ENCODE measurements around the gene EPDR1. TPM values are rescaled to one million over a fixed set of nuclear protein-coding genes. Genes with fewer than 3 reads are reported as not detected.
"Not testable (repeated sequence)": the region's sequence is repeated elsewhere in the genome, so short reads cannot be mapped to it uniquely, and the experiment has no call there.

Gene EPDR1
- total and polyA plus RNA-seq, 4 donors: 31.3 to 44.0 (median 37.3) TPM

DNA sequence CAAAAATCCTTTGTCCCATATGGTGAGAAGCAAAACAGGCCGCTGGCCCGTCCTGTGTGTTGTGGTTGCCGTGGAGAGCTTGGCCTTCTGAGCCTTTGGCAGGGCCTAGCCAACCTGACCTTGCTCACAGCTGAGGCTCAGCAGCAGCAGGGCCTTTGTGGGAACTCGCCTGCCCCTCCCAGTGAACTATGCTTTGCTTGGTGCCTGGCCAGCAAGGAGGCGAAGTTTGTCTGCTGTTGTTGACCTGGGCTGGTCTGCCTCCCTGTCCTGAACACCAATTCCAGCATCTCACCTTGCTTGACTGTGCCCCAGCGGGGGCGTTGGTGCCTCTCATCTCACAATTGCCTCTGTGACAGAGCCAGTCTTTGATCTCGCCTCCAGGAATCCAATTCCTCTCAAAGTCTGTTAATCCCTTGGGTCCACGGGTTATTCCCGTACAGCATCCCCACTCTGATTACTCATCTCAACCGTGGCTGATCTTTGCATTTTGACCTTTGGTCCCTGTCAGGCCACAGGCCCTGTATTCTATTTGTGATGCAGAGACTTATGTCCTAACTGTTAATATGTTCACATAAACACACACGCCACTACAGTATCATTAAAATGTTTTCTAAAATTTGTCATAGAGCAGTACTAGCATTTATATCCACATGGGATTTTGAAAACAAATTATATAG is 22.6 kb downstream of the EPDR1 start:
- 37 to 43% methylated on average over 12 of the region's 12 CpGs for WGBS, 2 donors
- Histone ChIP-seq H3K4me1 (ENCODE audit: control insufficient read depth in 1 of 2, insufficient read depth in 2 of 2, low read length in 2 of 2) (no peaks in the 10 kb centered on the region), H3K9me3 (ENCODE audit: control insufficient read depth, low read length) (no peaks in the 10 kb centered on the region), H3K27me3 (ENCODE audit: control insufficient read depth in 1 of 2, insufficient read depth in 2 of 2, low read length in 1 of 2) (no peaks in the 10 kb centered on the region), H3K27ac (ENCODE audit: low read depth in 1 of 2, low read length in 2 of 2) (no peak overlapping the region), H3K4me3 (ENCODE audit: low read length in 2 of 2) (no peak overlapping the region), H3K36me3 (ENCODE audit: control insufficient read depth in 1 of 2, insufficient read depth in 2 of 2, low read length in 1 of 2) (no peaks in the 10 kb centered on the region)
- peak; percentile 81 for ATAC-seq (ENCODE audit: low FRiP score)
- peak; percentile 77 to 81 for DNase-seq
- intact Hi-C loops (cut with DNase I): no loop called here

DNA sequence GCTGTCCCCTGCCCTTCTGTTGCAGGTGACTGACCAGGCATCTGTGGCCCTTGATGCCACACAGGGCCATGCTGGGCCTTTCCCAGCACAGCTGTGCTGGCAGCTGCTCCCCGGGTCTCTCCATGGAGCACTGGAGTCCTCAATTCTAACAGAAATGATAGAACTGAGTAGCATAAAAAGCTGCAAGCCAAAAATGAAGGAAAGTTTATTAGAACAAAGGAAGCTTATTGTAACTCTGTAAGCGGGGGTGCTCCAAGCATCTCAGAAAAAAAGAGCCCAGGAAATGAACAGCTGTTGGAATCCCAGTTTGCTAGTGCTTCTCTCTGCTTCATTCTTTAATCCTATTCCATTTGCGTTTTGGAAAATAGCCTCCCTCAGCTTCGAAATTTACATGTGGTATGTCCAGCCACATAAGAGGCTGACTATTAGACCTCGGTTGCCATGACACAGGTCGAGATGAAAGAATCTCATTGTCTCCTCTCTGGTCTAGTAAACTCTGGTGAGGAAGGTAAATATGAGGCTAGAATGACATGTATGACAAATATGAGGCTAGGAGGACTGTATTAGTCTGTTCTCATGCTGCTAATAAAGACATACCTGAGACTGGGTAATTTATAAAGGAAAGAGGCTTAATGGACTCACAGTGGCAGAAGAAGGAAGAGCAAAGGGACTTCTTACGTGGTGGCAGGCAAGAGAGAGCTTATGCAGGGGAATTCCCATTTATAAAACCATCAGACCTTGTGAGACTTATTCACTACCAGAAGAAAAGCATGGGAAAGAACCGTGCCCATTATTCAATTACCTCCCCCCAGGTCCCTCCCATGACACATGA is 23.7 kb downstream of the EPDR1 start:
- no peak overlapping the region for H3K4me3 ChIP-seq (ENCODE audit: low read length in 2 of 2)
- 80 to 86% methylated on average over 8 of the region's 8 CpGs for WGBS, 2 donors
- H3K4me1 ChIP-seq (ENCODE audit: control insufficient read depth in 1 of 2, insufficient read depth in 2 of 2, low read length in 2 of 2): no peaks in the 10 kb centered on the region
- intact Hi-C loops (cut with DNase I): no loop called here
- no peaks in the 10 kb centered on the region for H3K9me3 ChIP-seq (ENCODE audit: control insufficient read depth, low read length)
- H3K36me3 ChIP-seq (ENCODE audit: control insufficient read depth in 1 of 2, insufficient read depth in 2 of 2, low read length in 1 of 2): peaks cover 0 to under 1% of the 10 kb centered on the region in 2 donors
- no peaks in the 10 kb centered on the region for H3K27me3 ChIP-seq (ENCODE audit: control insufficient read depth in 1 of 2, insufficient read depth in 2 of 2, low read length in 1 of 2)
- DNase-seq: no peak
- no peak overlapping the region for H3K27ac ChIP-seq (ENCODE audit: low read depth in 1 of 2, low read length in 2 of 2)
- no peak for ATAC-seq (ENCODE audit: low FRiP score)

DNA sequence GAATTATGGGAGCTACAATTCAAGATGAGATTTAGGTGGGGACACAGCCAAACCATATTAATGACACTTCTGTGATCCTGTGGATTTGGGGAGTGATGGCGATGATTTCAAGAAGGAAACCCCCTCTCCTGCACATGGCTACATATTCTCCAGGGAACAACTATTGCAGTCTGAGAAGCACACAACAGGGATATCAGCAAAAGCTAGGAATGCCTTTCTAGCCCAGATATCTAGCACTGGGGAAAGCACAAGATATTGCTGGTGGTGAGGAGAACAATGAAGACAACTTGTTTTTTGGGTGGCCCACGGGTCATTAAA is 24.3 kb downstream of the EPDR1 start:
- H3K4me1 ChIP-seq (ENCODE audit: control insufficient read depth in 1 of 2, insufficient read depth in 2 of 2, low read length in 2 of 2): no peaks in the 10 kb centered on the region
- H3K36me3 ChIP-seq (ENCODE audit: control insufficient read depth in 1 of 2, insufficient read depth in 2 of 2, low read length in 1 of 2): peaks cover 0 to 3% of the 10 kb centered on the region in 2 donors
- no peak overlapping the region for H3K4me3 ChIP-seq (ENCODE audit: low read length in 2 of 2)
- no peaks in the 10 kb centered on the region for H3K27me3 ChIP-seq (ENCODE audit: control insufficient read depth in 1 of 2, insufficient read depth in 2 of 2, low read length in 1 of 2)
- intact Hi-C loops (cut with DNase I): no loop called here
- ATAC-seq (ENCODE audit: low FRiP score) (no peak), DNase-seq (no peak)
- no peaks in the 10 kb centered on the region for H3K9me3 ChIP-seq (ENCODE audit: control insufficient read depth, low read length)
- no peak overlapping the region for H3K27ac ChIP-seq (ENCODE audit: low read depth in 1 of 2, low read length in 2 of 2)
- 84 to 88% methylated on average over 2 of the region's 2 CpGs for WGBS, 2 donors

DNA sequence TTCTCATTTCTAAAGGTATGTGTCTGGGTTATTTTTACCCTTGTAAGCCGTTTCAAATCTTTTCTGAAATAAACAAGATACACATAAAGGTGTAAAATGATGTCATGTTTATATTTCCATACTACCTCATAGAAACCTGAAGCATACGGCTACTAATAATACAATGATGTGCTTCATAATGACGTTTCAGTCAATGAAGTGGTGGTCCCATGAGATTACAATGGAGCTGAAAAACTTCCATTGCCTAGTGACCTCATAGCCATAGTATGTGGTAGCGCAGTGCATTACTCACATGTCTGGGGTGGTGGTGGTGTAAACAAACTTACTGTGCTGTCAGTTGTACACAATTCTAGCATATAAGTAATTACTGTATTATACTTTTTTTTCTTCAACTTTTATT is 24.9 kb downstream of the EPDR1 start:
- DNase-seq (no peak), ATAC-seq (ENCODE audit: low FRiP score) (no peak)
- Histone ChIP-seq H3K27me3 (ENCODE audit: control insufficient read depth in 1 of 2, insufficient read depth in 2 of 2, low read length in 1 of 2) (no peaks in the 10 kb centered on the region), H3K9me3 (ENCODE audit: control insufficient read depth, low read length) (no peaks in the 10 kb centered on the region), H3K4me1 (ENCODE audit: control insufficient read depth in 1 of 2, insufficient read depth in 2 of 2, low read length in 2 of 2) (no peaks in the 10 kb centered on the region), H3K27ac (ENCODE audit: low read depth in 1 of 2, low read length in 2 of 2) (no peak overlapping the region), H3K36me3 (ENCODE audit: control insufficient read depth in 1 of 2, insufficient read depth in 2 of 2, low read length in 1 of 2) (peaks cover 0 to 3% of the 10 kb centered on the region in 2 donors), H3K4me3 (ENCODE audit: low read length in 2 of 2) (no peak overlapping the region)
- intact Hi-C loops (cut with DNase I): no loop called here
- WGBS, 2 donors: 72 to 74% methylated on average over 4 of the region's 4 CpGs

DNA sequence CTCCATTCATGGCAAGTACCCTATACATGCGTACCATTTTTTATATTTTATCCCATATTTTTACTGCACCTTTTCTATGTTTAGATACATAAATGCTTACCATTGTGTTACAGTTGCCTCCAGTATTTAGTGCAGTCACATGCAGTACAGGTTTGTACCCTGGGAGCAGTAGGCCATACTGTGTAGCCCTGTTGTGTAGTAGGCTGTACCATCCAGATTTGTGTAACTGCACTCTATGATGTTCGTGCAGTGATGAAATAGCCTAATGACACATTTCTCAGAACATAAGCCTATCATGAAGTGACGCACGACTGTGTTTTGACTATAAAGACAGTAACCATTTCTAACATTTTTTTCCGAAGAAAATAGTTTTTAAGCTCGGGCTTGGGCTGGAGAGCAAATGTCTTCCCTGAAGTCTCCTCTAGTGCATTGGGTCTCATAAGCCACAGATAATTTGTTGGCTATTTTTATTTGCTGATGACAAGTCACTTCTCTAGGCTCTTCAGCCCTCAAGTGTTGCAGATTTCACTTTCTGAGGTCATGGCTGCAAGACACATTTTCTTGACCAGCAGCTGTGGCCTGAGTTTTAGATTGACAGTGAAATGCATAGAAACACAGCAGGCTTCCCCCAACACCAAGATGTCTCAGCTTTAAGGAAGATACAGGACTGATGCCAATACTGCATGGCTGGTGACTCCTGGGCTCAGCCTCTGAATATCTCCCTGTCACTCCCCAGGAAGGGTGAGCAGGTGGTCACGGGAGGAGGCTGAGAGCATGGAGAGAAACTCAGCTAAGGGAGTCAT is 26.9 kb downstream of the EPDR1 start:
- Histone ChIP-seq H3K36me3 (ENCODE audit: control insufficient read depth in 1 of 2, insufficient read depth in 2 of 2, low read length in 1 of 2) (peaks cover 0 to 9% of the 10 kb centered on the region in 2 donors), H3K9me3 (ENCODE audit: control insufficient read depth, low read length) (no peaks in the 10 kb centered on the region), H3K4me1 (ENCODE audit: control insufficient read depth in 1 of 2, insufficient read depth in 2 of 2, low read length in 2 of 2) (no peaks in the 10 kb centered on the region), H3K27ac (ENCODE audit: low read depth in 1 of 2, low read length in 2 of 2) (no peak overlapping the region), H3K27me3 (ENCODE audit: control insufficient read depth in 1 of 2, insufficient read depth in 2 of 2, low read length in 1 of 2) (no peaks in the 10 kb centered on the region), H3K4me3 (ENCODE audit: low read length in 2 of 2) (no peak overlapping the region)
- DNase-seq (no peak), ATAC-seq (ENCODE audit: low FRiP score) (no peak)
- WGBS, 2 donors: 91 to 94% methylated on average over 7 of the region's 7 CpGs
- intact Hi-C loops (cut with DNase I): no loop called here

DNA sequence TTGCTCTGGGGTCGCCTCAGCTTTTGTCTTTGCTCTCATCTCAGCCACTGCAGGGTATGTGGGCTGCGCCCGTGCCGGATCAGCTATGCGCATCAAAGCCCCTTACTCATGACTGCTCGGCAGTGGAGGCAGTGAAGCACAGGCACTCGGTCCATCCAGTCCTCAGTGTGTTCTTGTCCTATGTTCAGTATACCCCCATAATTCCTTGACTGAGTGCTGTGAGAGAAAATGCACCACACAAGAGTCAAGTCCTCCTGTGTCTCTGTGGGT is 27.4 kb downstream of the EPDR1 start:
- H3K4me3 ChIP-seq (ENCODE audit: low read length in 2 of 2): no peak overlapping the region
- H3K9me3 ChIP-seq (ENCODE audit: control insufficient read depth, low read length): no peaks in the 10 kb centered on the region
- H3K27me3 ChIP-seq (ENCODE audit: control insufficient read depth in 1 of 2, insufficient read depth in 2 of 2, low read length in 1 of 2): no peaks in the 10 kb centered on the region
- no peak for ATAC-seq (ENCODE audit: low FRiP score)
- peaks cover 0 to 9% of the 10 kb centered on the region in 2 donors for H3K36me3 ChIP-seq (ENCODE audit: control insufficient read depth in 1 of 2, insufficient read depth in 2 of 2, low read length in 1 of 2)
- intact Hi-C loops (cut with DNase I): no loop called here
- no peaks in the 10 kb centered on the region for H3K4me1 ChIP-seq (ENCODE audit: control insufficient read depth in 1 of 2, insufficient read depth in 2 of 2, low read length in 2 of 2)
- 97 to 99% methylated on average over 7 of the region's 7 CpGs for WGBS, 2 donors
- H3K27ac ChIP-seq (ENCODE audit: low read depth in 1 of 2, low read length in 2 of 2): no peak overlapping the region
- DNase-seq: no peak

DNA sequence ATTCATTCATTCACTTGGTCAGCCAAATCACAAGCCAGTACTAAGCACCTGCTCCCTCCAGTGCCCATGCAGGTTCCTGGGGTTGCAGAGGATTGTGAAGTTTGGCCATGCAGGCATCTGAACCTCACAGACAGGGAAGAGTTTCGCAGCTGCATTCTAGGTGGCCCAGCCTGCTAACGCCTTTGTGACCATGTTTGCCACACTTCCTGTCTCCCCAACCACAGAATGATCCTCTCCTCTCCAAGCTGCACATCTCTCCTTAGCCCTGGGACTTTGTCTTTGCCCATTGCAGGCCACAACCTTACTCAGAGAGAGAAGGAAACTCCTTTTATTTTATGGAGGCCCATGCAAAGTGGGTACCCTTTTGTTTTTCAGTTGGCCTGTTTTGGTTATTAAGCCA is 31.8 kb downstream of the EPDR1 start:
- ATAC-seq (ENCODE audit: low FRiP score) (no peak), DNase-seq (no peak)
- Histone ChIP-seq H3K4me1 (ENCODE audit: control insufficient read depth in 1 of 2, insufficient read depth in 2 of 2, low read length in 2 of 2) (no peaks in the 10 kb centered on the region), H3K9me3 (ENCODE audit: control insufficient read depth, low read length) (no peaks in the 10 kb centered on the region), H3K36me3 (ENCODE audit: control insufficient read depth in 1 of 2, insufficient read depth in 2 of 2, low read length in 1 of 2) (peaks cover 0 to 9% of the 10 kb centered on the region in 2 donors), H3K27ac (ENCODE audit: low read depth in 1 of 2, low read length in 2 of 2) (no peak overlapping the region), H3K4me3 (ENCODE audit: low read length in 2 of 2) (no peak overlapping the region), H3K27me3 (ENCODE audit: control insufficient read depth in 1 of 2, insufficient read depth in 2 of 2, low read length in 1 of 2) (no peaks in the 10 kb centered on the region)
- intact Hi-C loops (cut with DNase I): no loop called here
- WGBS, 2 donors: 90% methylated on average over 2 of the region's 2 CpGs

DNA sequence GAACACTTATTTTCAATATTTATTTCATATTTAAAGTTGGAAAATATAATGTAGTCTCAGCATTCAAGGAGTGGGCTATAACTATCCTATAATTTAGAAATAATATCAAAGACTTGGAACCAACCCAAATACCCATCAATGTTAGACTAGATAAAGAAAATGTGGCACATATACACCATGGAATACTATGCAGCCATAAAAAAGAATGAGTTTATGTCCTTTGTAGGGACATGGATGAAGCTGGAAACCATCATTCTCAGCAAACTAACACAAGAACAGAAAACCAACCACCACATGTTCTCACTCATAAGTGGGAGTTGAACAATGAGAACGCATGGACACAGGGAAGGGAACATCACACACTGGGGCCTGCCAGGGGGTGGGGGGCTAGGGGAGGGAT is 33.8 kb downstream of the EPDR1 start:
- H3K4me3 ChIP-seq (ENCODE audit: low read length in 2 of 2); intact Hi-C loops (cut with DNase I); H3K27ac ChIP-seq (ENCODE audit: low read depth in 1 of 2, low read length in 2 of 2); H3K27me3 ChIP-seq (ENCODE audit: control insufficient read depth in 1 of 2, insufficient read depth in 2 of 2, low read length in 1 of 2); H3K4me1 ChIP-seq (ENCODE audit: control insufficient read depth in 1 of 2, insufficient read depth in 2 of 2, low read length in 2 of 2); DNase-seq; H3K9me3 ChIP-seq (ENCODE audit: control insufficient read depth, low read length); ATAC-seq (ENCODE audit: low FRiP score): not testable (repeated sequence)
- H3K36me3 ChIP-seq (ENCODE audit: control insufficient read depth in 1 of 2, insufficient read depth in 2 of 2, low read length in 1 of 2): peaks cover 0 to 10% of the 10 kb centered on the region in 2 donors
- WGBS, 2 donors: 98 to 100% methylated on average over 1 of the region's 1 CpG

All from aorta (tissue), 5 donors.